COR-L47 (cell line): ENCODE measurements around the gene CFDP1.
A peak's percentile ranks its signal among the peaks of the same experiment; 100 is the strongest.

Source experiments
- DNase-seq: peaks from one replicate; lab custom pipeline; 2025; lab: John Stamatoyannopoulos, UW

The CFDP1 gene

DNA sequence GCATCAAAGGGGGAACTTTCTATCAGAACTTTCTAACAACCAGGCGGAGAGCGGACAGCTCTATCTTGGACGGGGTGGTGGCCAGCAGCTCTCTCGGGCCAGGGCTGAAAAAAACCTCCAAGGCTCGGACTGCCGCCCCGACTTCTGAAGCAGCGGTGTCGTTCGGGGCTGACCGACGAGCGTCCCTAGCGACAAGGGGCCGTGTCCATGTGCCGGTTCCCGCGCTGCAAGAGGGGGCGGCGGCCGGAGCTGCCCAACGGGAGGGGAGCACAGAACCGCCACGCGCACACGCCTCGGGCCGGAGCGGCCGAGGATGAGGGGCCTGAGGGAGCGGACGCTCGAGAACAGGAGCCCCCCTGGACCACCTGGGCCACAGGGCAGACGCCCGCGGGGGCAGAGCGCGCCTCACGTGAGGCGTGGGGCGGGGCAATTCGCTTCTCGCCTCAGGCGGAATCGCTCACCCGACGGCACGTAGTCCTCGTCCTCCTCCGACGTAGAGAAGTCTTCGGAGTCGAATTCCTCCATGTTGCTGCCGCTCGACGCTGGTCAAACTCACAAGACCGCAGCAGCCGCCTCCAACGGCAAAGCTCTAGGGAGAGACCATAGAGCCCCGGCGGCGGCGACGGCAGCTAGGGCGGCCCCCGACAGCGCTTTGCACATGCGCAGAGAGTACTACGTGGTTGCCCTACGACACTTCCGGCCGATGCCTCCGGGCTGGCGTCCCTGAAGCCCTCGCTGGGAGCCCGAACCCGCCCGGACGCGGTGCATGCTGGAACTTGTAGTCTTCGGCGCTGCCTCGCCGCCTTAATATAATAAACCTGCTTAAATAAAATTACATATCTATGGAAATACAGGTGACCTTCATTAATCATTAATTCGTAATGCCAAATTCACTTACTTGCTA is at the start of gene CFDP1:
Gene CFDP1, minus strand, starts transcription at position 676 of the 904 bp plus-strand sequence. Its CDS starts 151 bp downstream, at position 525.
- DNase-seq, result peak; percentile 95

GRCh38 chr16:75482434-75483205 is 49.3 kb upstream of the CFDP1 start:
- DNase-seq, result no peak

- no peak for DNase-seq
Observed at GRCh38 chr16:75481475-75481874, 48.2 kb upstream of the CFDP1 start.

DNA sequence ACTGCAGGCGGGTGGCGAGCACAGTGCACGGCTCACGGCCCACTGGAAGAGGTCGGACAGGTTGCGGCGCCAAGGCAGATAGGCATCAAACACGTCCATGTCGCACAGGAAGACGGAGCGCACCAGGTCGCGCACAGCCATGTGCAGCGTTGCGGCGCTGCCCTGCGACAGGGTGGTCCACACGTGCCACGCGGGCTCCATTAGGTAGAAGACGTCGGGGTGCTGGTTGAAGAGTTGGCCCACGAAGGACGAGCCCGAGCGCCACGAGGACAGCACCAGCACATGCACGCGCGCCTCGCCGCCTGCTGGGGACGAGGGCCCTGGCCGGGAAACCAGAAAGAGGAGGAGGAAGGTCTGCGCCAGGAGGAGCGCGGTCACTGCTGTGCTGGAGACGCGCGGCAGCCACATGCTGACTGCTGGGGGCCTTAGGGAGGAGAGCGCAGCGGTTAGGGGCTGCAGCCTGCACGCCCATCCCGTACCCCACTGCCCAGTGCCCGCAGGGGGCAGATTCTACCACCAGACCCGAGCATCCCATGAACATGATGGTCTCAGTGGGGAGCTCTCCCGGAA is 46.2 kb upstream of the CFDP1 start:
- no peak for DNase-seq

GRCh38 chr16:75478480-75479345 is 45.4 kb upstream of the CFDP1 start:
- no peak for DNase-seq

DNA sequence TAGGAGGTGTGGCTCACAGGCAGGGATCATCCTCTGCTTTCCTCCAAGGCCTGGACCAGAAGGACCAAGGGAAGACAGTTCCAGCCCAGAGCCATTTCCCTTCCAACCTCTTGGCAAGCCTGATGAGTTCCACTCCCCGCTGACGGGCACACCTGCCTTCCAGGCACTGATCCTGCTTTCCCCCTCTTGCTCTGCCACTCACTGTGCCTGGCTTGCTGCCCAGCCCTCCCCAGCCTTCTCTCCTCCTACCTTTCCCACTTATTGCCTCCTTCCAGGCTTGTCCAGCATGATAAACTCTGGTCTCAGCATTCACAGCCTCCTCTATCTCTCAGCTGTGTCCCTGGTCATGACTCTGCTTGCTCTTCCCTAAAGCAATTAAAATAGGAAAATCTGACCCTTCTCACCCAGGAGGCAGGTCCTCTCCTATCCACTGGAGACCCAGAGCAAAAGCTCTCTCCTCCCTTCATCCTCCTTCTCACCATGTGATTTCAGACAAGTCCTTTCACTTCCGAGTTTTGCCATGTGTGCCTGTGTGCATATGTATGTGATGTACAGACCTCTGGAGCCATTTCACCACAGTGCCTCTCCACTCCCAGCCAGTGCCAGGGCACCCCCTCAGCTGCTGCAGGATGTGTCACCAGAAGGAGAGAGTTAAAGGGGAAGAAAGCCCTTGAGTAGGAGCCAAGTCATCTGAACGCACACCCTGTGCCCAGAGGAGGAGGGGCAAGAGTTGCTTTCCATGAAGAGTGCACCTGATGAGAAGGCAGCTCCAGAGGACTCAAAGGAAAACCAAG is 44.6 kb upstream of the CFDP1 start:
- DNase-seq, result peak; percentile 76

GRCh38 chr16:75476817-75477216 is 43.5 kb upstream of the CFDP1 start:
- no peak for DNase-seq

- DNase-seq, result no peak
Observed at GRCh38 chr16:75475420-75475847, 42.1 kb upstream of the CFDP1 start.

DNA sequence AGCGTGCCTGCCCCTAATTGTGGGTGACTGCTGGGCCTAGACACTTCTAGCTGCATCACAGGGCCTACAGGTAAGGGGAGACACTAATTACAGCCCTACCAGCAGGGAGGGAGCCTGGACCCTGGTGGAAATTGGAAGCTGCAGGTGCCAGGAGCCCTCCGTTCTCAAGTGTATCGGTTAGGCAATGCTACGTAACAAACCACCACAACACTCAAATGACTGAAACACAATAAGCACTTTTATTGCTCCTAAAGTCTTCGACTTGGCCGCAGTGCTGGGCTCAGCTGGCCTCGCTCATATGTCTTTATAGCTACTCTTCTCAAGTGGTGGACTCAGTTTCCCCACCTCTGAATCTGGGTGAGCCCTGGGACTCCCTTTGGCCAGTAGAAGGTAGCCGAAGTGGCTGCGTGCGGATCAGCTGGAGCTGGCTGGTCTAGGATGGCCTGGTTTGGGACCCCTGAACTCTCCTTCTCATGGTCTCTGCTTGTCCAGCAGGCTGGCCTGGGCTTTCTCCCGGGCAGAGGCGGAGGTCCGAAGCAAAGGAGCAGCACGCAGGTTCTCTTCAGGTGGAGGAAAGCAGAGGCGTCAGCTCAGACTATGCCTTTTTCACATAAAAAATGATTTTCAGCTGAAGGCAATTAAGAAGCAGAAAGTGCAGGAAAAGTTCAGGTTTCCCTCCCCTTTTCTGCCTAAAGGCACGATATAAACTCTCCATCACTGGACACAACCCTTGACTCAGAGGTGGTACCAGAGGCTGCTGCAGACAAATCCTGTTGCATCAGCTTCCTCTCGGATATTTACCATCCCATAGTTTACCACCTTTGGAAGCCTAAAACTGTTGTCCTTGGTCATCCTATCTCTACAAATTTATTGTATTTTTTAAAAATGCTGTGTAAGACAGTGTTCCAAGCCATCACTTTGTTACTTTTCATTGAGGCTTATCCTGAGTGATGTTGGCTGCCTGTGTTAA is 39.9 kb upstream of the CFDP1 start:
- DNase-seq, result no peak

DNA sequence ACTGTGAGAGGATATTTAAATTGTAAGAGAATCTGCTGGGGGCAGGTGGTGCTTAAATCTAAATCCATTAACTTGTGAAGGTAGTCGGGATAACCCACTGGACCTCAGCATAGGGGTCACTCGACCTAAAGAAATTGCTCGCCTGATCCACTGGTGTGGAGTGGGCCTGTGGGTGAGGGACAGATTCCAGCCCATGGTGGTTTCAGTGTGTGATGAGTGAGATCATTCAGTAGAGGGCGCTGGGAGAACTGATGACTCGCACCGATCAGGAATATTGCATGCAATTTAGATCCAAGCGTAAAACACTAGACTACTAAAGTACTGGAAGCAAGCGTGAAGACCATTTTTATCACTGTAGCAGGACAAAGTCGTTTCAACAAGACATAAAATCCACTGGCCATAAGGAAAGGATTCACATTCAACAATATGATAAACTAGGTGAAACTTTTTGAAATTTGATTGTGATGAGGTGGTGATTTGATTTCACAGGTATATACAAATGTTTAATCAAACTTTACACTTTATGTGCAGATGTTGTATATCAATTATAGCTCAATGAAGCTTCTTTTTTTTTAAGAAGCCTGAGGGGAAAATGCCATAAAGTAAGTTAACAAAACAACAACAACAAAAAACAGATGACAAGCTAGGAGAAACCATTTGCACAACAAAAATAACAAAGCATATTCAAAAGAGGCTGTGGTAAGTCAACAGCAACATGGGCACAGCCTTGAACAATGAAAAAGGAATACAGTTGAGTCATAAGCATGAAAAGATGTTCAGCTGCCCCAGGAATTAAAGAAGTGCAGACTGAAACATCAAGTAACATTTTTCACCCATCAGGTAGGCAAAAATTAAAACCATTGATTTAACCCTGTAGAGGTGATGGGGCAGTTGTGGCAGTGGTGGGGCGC is 38.7 kb upstream of the CFDP1 start:
- DNase-seq, result peak; percentile 71

- no peak for DNase-seq
Observed at GRCh38 chr16:75466760-75467159, 33.5 kb upstream of the CFDP1 start.

DNA sequence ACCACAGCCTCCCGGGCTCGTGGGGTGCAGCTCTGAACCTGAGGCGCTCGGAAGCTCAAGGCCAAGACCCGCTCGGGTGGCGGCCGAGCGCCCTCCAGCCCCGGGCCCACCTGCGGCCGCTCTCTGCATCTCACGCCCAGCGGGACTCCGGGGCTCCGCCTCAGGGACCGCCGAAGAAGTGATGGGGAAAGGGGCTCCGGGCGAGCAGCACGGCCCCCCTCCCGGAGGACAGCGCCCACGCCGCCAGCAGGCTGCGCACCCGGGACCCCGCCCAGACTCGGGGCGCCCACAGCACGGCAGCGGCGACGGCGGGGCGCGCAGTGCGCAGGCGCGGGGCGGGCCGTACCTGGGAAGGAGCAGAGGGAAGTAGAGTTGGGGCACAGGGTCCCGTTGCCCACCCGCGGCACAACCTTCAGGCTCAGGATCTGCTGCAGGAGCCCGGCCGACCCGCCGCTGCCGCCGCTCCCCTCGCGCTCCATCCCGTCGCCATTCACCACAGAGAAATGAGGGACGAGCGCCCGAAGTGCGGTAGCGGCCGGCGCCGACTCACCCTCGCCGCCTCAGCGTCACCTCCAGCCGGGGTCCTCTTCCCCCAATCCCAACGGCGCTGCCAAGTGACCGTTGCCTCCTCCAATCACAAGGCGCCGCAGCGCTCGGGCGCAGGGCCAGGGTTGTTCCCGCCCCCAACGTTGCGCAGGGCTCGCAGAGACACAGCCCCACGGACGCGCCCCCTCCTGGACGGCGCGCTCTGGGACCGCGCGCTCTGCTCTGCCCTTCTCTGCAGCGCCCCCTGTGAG is 31.0 kb upstream of the CFDP1 start, which contains the start of gene TMEM170A:
Gene TMEM170A, minus strand, starts transcription at position 568 of the 797 bp plus-strand sequence. Its CDS starts 89 bp downstream, at position 479.
- DNase-seq, result peak; percentile 97

DNA sequence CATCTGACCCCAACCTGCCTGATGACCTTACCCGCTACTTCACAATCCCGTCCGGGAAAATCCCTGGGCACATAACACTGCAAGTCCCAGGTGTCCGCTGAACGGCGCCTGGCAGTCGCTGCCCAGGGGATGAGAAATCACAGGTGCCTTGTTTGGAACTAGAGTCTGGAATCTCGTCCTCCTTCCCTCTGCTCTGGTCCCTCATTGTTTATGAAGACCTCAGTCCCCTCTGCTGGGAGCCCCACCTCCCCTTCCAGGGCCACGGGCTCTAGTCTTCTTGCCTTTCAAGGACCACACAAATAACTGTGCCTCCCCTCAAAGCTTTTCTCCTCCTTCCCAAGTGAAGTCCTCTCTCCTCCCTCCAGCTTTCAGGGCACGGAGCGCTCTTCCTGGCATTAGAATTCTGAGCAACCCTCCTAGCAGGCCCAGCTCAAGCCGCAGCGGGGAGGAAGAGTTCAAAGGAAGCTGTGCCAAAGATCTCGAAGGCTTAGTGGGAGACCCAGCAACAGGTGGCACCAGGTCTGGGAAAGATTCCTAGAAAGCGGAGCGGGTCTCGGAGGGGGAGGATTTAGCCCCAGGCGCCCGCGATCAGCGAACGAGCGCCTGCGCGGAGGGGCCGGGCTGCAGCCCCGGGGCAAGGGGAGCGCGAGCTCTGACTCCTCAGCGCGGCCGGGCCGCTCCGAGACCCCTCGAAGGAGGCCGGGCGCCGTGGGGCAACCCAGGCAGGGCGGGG is 30.3 kb upstream of the CFDP1 start:
- peak; percentile 52 for DNase-seq

DNA sequence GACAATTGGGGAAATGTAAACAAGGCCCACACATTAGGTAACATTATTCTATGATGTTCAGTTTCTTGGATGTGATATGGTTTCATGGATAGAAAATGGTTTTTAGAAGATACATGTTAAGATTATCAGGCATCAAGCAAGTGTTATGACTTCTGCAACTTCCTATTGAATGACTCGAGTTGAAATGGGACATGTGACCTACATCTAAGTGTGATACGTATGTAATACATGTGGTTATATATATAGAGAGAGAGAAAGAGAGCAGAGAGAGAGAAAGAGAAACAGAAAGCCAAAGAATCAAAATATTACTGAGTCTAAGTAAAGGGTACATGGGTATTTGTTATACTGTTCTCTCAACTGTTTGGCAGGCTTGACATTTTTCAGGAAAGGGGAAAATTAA is 29.5 kb upstream of the CFDP1 start:
- DNase-seq, result no peak

- peak; percentile 10 for DNase-seq
Observed at GRCh38 chr16:75461575-75461974, 28.3 kb upstream of the CFDP1 start.

GRCh38 chr16:75460446-75460845 is 27.1 kb upstream of the CFDP1 start:
- no peak for DNase-seq

DNA sequence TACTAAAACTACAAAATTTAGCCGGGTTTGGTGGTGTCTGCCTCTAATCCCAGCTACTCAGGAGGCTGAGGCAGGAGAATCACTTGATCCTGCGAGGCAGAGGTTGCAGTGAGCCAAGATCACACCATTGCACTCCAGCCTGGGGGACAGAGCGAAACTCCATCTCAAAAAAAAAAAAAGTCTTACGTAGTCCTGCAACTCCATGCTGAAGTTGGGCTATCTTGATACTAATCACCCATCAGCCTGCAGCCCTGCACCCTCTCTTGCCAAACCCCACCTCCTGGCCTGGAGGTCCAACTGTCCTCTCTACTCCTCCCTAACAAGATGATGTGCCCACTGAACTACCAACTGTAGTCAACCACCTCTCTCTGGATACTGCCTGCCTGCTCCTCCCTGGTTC is 26.4 kb upstream of the CFDP1 start:
- DNase-seq, result no peak
